Measurements from ENCODE around the gene RPRM.
"Not testable (repeated sequence)": the region's sequence is repeated elsewhere in the genome, so short reads cannot be mapped to it uniquely, and the experiment has no call there.

RPRM gene

GRCh38 chr2:153478289-153479261, at the start of gene RPRM:
TSS of gene RPRM (minus strand) at chr2:153478762. CDS start at chr2:153478565, 197 bp downstream.
- peak in 1 of 2 donors; percentile 52 for DNase-seq

- DNase-seq: peak in 1 of 2 donors; percentile 12
Measured at GRCh38 chr2:153519257-153519875, 40.8 kb upstream of the RPRM start.

- DNase-seq: no peak
Measured at GRCh38 chr2:153512331-153512730, 33.8 kb upstream of the RPRM start.

GRCh38 chr2:153510996-153511395, 32.4 kb upstream of the RPRM start:
- DNase-seq: no peak

GRCh38 chr2:153509133-153509532, 30.6 kb upstream of the RPRM start:
- DNase-seq: no peak

- DNase-seq: not testable (repeated sequence)
Measured at GRCh38 chr2:153506499-153506898, 27.9 kb upstream of the RPRM start.

GRCh38 chr2:153499439-153499838, 20.9 kb upstream of the RPRM start:
- DNase-seq: no peak

GRCh38 chr2:153497938-153498629, 19.5 kb upstream of the RPRM start:
- DNase-seq: no peak

GRCh38 chr2:153495725-153496124, 17.2 kb upstream of the RPRM start:
- DNase-seq: no peak

- DNase-seq: no peak
Measured at GRCh38 chr2:153488072-153488471, 9.5 kb upstream of the RPRM start.

GRCh38 chr2:153487448-153487847, 8.9 kb upstream of the RPRM start:
- no peak for DNase-seq

- DNase-seq: no peak
Measured at GRCh38 chr2:153479573-153479972, 1.0 kb upstream of the RPRM start.

GRCh38 chr2:153477636-153478288, 800 bp downstream of the RPRM start:
- DNase-seq: no peak

- DNase-seq: no peak
Measured at GRCh38 chr2:153476816-153477635, 1.5 kb downstream of the RPRM start.

- DNase-seq: no peak
Measured at GRCh38 chr2:153476491-153476815, 2.1 kb downstream of the RPRM start.

- no peak for DNase-seq
Measured at GRCh38 chr2:153474876-153475435, 3.6 kb downstream of the RPRM start.

GRCh38 chr2:153474407-153474806, 4.2 kb downstream of the RPRM start:
- no peak for DNase-seq

GRCh38 chr2:153470867-153471266, 7.7 kb downstream of the RPRM start:
- no peak for DNase-seq

- DNase-seq: no peak
Measured at GRCh38 chr2:153464395-153464794, 14.2 kb downstream of the RPRM start.

- DNase-seq: no peak
Measured at GRCh38 chr2:153462338-153462859, 16.2 kb downstream of the RPRM start.

- no peak for DNase-seq
Measured at GRCh38 chr2:153461453-153461852, 17.1 kb downstream of the RPRM start.

GRCh38 chr2:153455861-153456260, 22.7 kb downstream of the RPRM start:
- DNase-seq: no peak
